Stimulated activated CD8-positive, alpha-beta memory T cell treated with anti-CD3 and anti-CD28 coated beads, Interleukin-4, amount 100 ng/mL, for 24 hours (primary cell): ENCODE data around the gene GPD2.
A peak's percentile ranks its signal among the peaks of the same experiment; 100 is the strongest.

Experiments
- DNase-seq: peaks from one replicate; pipeline ENCODE4 v3.0.0-alpha.2; 2020; ENCODE audit warnings: low read depth

GPD2 gene

GRCh38 chr2:156435718-156436496 is at the start of gene GPD2:
GPD2 (plus strand) TSS chr2:156436379; CDS start chr2:156476106, 39,727 bp downstream.
- peak; percentile 46 for DNase-seq

GRCh38 chr2:156394033-156394741 is 42.0 kb upstream of the GPD2 start:
- DNase-seq: no peak

- DNase-seq: no peak
Observed at GRCh38 chr2:156396126-156396525, 40.1 kb upstream of the GPD2 start.

- no peak for DNase-seq
Observed at GRCh38 chr2:156397229-156397628, 39.0 kb upstream of the GPD2 start.

GRCh38 chr2:156398176-156398575 is 38.0 kb upstream of the GPD2 start:
- no peak for DNase-seq

- DNase-seq: no peak
Observed at GRCh38 chr2:156399224-156399949, 36.8 kb upstream of the GPD2 start.

GRCh38 chr2:156399950-156400705 is 36.1 kb upstream of the GPD2 start:
- no peak for DNase-seq

- peak; percentile 59 for DNase-seq
Observed at GRCh38 chr2:156400706-156401678, 35.2 kb upstream of the GPD2 start.

- no peak for DNase-seq
Observed at GRCh38 chr2:156401861-156402260, 34.3 kb upstream of the GPD2 start.

GRCh38 chr2:156405586-156405985 is 30.6 kb upstream of the GPD2 start:
- DNase-seq: no peak

- DNase-seq: no peak
Observed at GRCh38 chr2:156411835-156412234, 24.3 kb upstream of the GPD2 start.

- no peak for DNase-seq
Observed at GRCh38 chr2:156421851-156422250, 14.3 kb upstream of the GPD2 start.

GRCh38 chr2:156423674-156424282 is 12.4 kb upstream of the GPD2 start:
- no peak for DNase-seq

GRCh38 chr2:156427074-156427473 is 9.1 kb upstream of the GPD2 start:
- no peak for DNase-seq

- no peak for DNase-seq
Observed at GRCh38 chr2:156429211-156429610, 7.0 kb upstream of the GPD2 start.

- DNase-seq: no peak
Observed at GRCh38 chr2:156430236-156430979, 5.8 kb upstream of the GPD2 start.

- DNase-seq: no peak
Observed at GRCh38 chr2:156430980-156431358, 5.2 kb upstream of the GPD2 start.

GRCh38 chr2:156434461-156435291 is 1.5 kb upstream of the GPD2 start:
- no peak for DNase-seq

- DNase-seq: no peak
Observed at GRCh38 chr2:156435396-156435717, 822 bp upstream of the GPD2 start.
